Immature natural killer cell (primary cell): ENCODE results near the gene ITPR2. TPM values are rescaled to one million over a fixed set of nuclear protein-coding genes. Genes with fewer than 3 reads are reported as not detected.
A peak's percentile ranks its signal among the peaks of the same experiment; 100 is the strongest.

Experiments
- DNase-seq, 3 donors: peaks; one replicate each; pipeline ENCODE4 v3.0.0; 2022; ENCODE audit warnings: mixed read lengths in 1 of 3
- H3K27ac Mint-ChIP-seq, 6 donors: one replicate each; pipeline ENCODE4 v1.8.0; 2020; ENCODE audit warnings: mixed read lengths in 6 of 6, mild to moderate bottlenecking in 5 of 6, inconsistent platforms in 4 of 6, moderate library complexity in 3 of 6
- H3K27me3 Mint-ChIP-seq, 3 donors: one replicate each; pipeline ENCODE4 v1.8.0; 2020 to 2021; ENCODE audit warnings: low read depth in 3 of 3, mild to moderate bottlenecking in 3 of 3, mixed read lengths in 3 of 3, moderate library complexity in 3 of 3, inconsistent platforms in 1 of 3
- H3K36me3 Mint-ChIP-seq, 3 donors: one replicate each; pipeline ENCODE4 v1.8.0; 2020; ENCODE audit warnings: mixed read lengths in 3 of 3, inconsistent platforms in 2 of 3, mild to moderate bottlenecking in 2 of 3
- H3K4me1 Mint-ChIP-seq, 2 donors: one replicate each; pipeline ENCODE4 v1.8.0; 2020; ENCODE audit warnings: inconsistent platforms in 2 of 2, mild to moderate bottlenecking in 2 of 2, mixed read lengths in 2 of 2, moderate library complexity in 1 of 2
- H3K4me3 Mint-ChIP-seq, 5 donors: one replicate each; pipeline ENCODE4 v1.8.0; 2020; ENCODE audit warnings: mild to moderate bottlenecking in 5 of 5, mixed read lengths in 5 of 5, inconsistent platforms in 3 of 5, moderate library complexity in 3 of 5
- H3K9me3 Mint-ChIP-seq, 6 donors: one replicate each; pipeline ENCODE4 v1.8.0; 2020; ENCODE audit warnings: mild to moderate bottlenecking in 6 of 6, mixed read lengths in 6 of 6, inconsistent platforms in 4 of 6, moderate library complexity in 3 of 6
- polyA plus RNA-seq, 3 donors: library from polyadenylated mRNA; unstranded; fragments of 300-500 nt; fragmentation: Illumina TruSeq; gene quantifications; one replicate each; pipeline ENCODE4 v1.2.3, GENCODE V29; 2021

Gene ITPR2
- polyA plus RNA-seq, 3 donors from 2014 or later, result 7.2 to 23.4 (median 7.4) TPM

- no peaks in the 10 kb centered on the region for H3K9me3 Mint-ChIP-seq
- no peaks in the 10 kb centered on the region for H3K4me1 Mint-ChIP-seq
- H3K4me3 Mint-ChIP-seq, result no peak overlapping the region
- DNase-seq, result no peak
- H3K36me3 Mint-ChIP-seq, result peaks cover 18 to 32% (median 19%) of the 10 kb centered on the region in 3 donors
- peaks cover 0 to 3% (median 0%) of the 10 kb centered on the region in 3 donors for H3K27me3 Mint-ChIP-seq
- H3K27ac Mint-ChIP-seq, result no peak overlapping the region
Measured at GRCh38 chr12:26373606-26374495, 459.1 kb downstream of the ITPR2 start.

DNA sequence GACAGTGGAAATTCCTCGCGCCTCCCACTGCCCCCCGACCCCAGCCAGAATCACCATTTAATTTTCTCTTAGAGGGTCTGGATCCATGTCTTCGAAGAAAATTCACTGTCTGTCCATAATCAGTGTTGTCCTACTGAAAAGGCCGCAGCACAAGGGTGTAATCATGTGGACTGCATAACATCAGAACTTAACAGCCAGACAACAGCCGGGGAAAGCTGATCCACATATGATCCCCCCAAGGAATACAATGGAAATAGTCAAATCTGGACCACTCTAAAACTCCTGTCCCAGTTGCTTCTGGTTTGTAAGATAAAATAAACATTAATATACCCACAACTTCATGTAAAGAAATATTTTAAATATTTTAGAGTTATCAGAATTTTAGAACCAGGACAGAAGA is 460.1 kb downstream of the ITPR2 start:
- Mint-ChIP-seq H3K9me3 (no peaks in the 10 kb centered on the region), H3K27me3 (peaks cover 0 to 3% (median 0%) of the 10 kb centered on the region in 3 donors), H3K27ac (no peak overlapping the region), H3K4me1 (no peaks in the 10 kb centered on the region), H3K4me3 (no peak overlapping the region), H3K36me3 (peaks cover 16 to 34% (median 16%) of the 10 kb centered on the region in 3 donors)
- no peak for DNase-seq

GRCh38 chr12:26370098-26370497 is 462.9 kb downstream of the ITPR2 start:
- DNase-seq, result no peak
- Mint-ChIP-seq H3K27me3 (peaks cover 0 to 2% (median 0%) of the 10 kb centered on the region in 3 donors), H3K27ac (no peak overlapping the region), H3K4me1 (no peaks in the 10 kb centered on the region), H3K36me3 (peaks cover 12 to 34% (median 16%) of the 10 kb centered on the region in 3 donors), H3K9me3 (no peaks in the 10 kb centered on the region), H3K4me3 (no peak overlapping the region)

DNA sequence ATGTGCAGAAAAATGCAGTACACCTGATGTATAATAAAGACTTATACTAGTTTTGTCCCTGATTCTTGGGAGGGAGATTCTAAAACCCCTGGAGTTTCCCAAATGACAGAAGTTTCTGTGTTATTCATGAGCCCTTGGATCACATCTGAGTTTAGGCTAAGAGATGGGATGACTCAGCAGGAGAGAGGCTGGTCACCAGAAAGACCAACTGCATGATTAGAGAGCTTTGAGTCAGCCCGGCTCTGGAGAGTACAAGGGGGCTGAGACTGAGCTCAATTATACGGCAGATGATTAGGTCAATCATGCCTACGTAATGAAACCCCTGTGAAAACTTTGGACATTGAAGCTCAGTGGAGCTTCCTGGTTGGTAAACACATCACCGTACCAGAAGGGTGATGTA is 463.4 kb downstream of the ITPR2 start:
- no peak overlapping the region for H3K4me3 Mint-ChIP-seq
- no peaks in the 10 kb centered on the region for H3K27me3 Mint-ChIP-seq
- H3K27ac Mint-ChIP-seq, result no peak overlapping the region
- no peaks in the 10 kb centered on the region for H3K9me3 Mint-ChIP-seq
- no peaks in the 10 kb centered on the region for H3K4me1 Mint-ChIP-seq
- DNase-seq, result no peak
- H3K36me3 Mint-ChIP-seq, result peaks cover 9 to 34% (median 16%) of the 10 kb centered on the region in 3 donors

DNA sequence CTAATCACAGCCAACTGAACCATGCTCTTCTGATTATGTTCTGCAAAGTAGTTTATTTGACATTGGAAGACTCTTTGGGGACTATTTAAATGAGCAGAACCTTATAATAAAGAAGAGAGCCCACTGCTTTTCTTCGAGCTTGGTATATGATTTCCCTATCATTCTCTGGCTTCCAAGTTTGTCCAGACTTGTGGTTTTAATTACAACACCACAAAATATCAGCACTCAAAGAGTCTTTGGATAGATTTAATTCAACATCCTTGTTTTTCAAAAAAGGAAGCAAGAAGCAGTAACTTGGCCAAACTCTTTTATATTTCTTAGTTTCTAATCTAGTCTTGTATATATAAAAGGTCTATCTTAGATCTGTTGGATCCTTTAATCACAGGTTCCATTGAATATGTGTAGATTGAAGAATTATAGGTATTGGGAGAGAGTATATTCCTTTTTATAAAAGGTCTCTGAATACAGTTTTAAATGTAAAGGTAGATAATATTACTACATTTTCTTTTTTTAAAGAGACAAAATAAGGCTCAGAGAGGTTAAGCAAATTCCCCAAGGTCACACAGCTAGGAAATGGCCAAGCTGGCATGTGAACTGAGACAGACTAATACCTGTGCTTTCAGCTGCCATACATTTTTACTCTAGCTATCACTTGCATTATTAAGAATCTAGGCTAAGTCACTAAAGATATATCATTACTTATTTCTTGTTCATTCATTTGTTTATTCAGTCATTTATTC is 464.8 kb downstream of the ITPR2 start:
- Mint-ChIP-seq H3K27ac (no peak overlapping the region), H3K36me3 (peaks cover 9 to 34% (median 16%) of the 10 kb centered on the region in 3 donors), H3K4me3 (no peak overlapping the region), H3K27me3 (no peaks in the 10 kb centered on the region), H3K4me1 (no peaks in the 10 kb centered on the region), H3K9me3 (no peaks in the 10 kb centered on the region)
- DNase-seq, result no peak

DNA sequence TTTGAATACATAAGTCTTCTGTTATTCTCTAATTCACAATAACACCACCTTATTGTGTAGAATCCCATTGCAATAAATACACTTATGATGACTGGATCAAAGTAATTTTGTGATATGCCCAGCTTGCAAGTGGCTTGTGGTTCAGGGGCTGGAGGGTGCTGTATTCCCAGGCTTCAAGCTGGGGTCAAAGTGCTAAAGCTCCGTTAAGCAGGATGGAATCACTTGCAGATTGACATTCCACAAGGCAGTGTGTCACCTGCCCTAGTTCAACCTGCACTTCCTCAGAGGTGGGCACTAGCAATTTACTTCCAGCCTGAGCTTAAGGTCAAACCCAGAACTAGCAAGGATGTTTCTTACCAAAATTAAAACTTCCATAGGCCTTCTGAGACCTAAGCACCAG is 471.0 kb downstream of the ITPR2 start:
- Mint-ChIP-seq H3K27ac (no peak overlapping the region), H3K9me3 (no peaks in the 10 kb centered on the region), H3K4me3 (no peak overlapping the region), H3K36me3 (peaks cover 4 to 24% (median 12%) of the 10 kb centered on the region in 3 donors), H3K4me1 (no peaks in the 10 kb centered on the region), H3K27me3 (no peaks in the 10 kb centered on the region)
- DNase-seq, result no peak

- H3K27ac Mint-ChIP-seq, result no peak overlapping the region
- DNase-seq, result no peak
- no peaks in the 10 kb centered on the region for H3K9me3 Mint-ChIP-seq
- H3K27me3 Mint-ChIP-seq, result no peaks in the 10 kb centered on the region
- no peaks in the 10 kb centered on the region for H3K4me1 Mint-ChIP-seq
- H3K4me3 Mint-ChIP-seq, result no peak overlapping the region
- peaks cover 0 to 20% (median 13%) of the 10 kb centered on the region in 3 donors for H3K36me3 Mint-ChIP-seq
Measured at GRCh38 chr12:26360062-26360461, 472.9 kb downstream of the ITPR2 start.

GRCh38 chr12:26359576-26359975 is 473.4 kb downstream of the ITPR2 start:
- no peaks in the 10 kb centered on the region for H3K9me3 Mint-ChIP-seq
- no peaks in the 10 kb centered on the region for H3K27me3 Mint-ChIP-seq
- H3K36me3 Mint-ChIP-seq, result peaks cover 0 to 20% (median 13%) of the 10 kb centered on the region in 3 donors
- H3K4me3 Mint-ChIP-seq, result no peak overlapping the region
- DNase-seq, result no peak
- H3K27ac Mint-ChIP-seq, result no peak overlapping the region
- H3K4me1 Mint-ChIP-seq, result no peaks in the 10 kb centered on the region

DNA sequence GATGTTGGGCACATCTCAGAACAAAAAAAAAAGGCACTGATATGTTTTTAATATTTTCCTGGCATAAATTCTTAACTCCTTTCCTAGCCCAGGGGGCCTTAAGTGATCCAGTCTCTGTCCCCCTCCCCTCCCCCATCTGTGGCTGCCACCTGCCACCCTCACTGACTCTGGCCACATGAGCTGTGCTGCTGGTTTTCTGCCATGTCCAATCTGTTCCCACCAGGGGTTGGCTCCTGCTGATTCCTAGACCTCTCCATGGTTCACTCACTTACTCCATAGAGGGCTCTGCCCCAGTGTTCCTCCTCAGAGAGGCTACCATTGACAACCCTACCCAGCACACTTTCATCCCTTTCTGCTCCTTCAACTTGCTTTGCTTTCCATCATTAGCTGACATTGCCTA is 474.3 kb downstream of the ITPR2 start:
- Mint-ChIP-seq H3K36me3 (peaks cover 3 to 16% (median 16%) of the 10 kb centered on the region in 3 donors), H3K4me3 (no peak overlapping the region), H3K27ac (no peak overlapping the region), H3K9me3 (no peaks in the 10 kb centered on the region), H3K4me1 (no peaks in the 10 kb centered on the region), H3K27me3 (no peaks in the 10 kb centered on the region)
- no peak for DNase-seq

DNA sequence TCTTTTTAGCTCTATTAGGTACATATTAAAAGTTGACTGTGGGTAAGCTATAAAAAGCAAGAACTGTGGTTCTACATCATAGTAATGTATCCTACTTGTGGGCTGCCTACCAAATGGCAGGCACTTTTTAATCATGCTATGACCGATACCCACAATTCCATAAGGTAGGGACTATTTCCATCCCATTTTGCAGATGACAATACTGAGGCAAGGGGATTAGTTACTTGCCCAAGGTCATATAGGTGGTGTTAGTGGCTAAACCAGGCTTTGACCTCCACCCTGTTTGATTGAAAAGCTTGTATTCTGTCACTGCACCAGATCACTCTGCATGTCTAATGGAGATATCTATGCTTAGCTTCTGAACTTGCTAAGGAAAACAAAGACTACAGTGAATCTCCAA is 485.7 kb downstream of the ITPR2 start:
- DNase-seq, result no peak
- peaks cover 7 to 20% of the 10 kb centered on the region in 2 donors for H3K4me1 Mint-ChIP-seq
- peaks cover 2 to 10% (median 6%) of the 10 kb centered on the region in 3 donors for H3K36me3 Mint-ChIP-seq
- no peak overlapping the region for H3K4me3 Mint-ChIP-seq
- H3K27me3 Mint-ChIP-seq, result peaks cover 0 to 2% (median 0%) of the 10 kb centered on the region in 3 donors
- H3K27ac Mint-ChIP-seq, result no peak overlapping the region
- H3K9me3 Mint-ChIP-seq, result peaks cover 0 to 5% (median 0%) of the 10 kb centered on the region in 6 donors

- Mint-ChIP-seq H3K4me1 (peaks cover 7 to 20% of the 10 kb centered on the region in 2 donors), H3K9me3 (peaks cover 0 to 5% (median 0%) of the 10 kb centered on the region in 6 donors), H3K4me3 (no peak overlapping the region), H3K36me3 (peaks cover 0 to 10% (median 6%) of the 10 kb centered on the region in 3 donors), H3K27me3 (peaks cover 0 to 2% (median 2%) of the 10 kb centered on the region in 3 donors), H3K27ac (peak overlapping the region in 1 of 6 donors; percentile 17)
- no peak for DNase-seq
Measured at GRCh38 chr12:26346736-26347135, 486.3 kb downstream of the ITPR2 start.

DNA sequence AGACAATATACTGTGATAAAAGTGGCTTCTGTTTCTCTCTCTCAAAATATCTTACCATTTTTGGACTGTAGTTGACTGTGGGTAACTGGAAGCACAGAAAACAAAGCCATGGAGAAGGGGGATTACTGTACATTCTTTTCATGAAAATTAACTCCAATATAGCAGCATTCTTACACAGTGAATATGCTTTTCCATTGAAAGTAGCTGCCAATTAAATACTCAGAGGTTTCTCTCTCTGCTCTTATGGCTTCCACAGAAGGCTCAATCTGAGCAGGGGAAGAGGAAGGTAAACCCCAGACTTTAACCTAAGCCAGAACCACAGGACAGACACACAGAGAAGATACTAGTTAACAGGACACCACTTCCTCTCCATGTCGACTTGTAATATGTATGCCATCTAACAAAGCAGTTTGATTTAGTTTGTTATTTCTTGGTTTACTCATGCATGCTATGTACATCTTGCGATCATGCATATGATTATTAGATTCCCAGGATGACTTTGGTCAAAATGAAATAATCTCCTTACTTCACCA is 487.5 kb downstream of the ITPR2 start:
- H3K36me3 Mint-ChIP-seq, result peaks cover 7 to 13% (median 12%) of the 10 kb centered on the region in 3 donors
- DNase-seq, result no peak
- no peaks in the 10 kb centered on the region for H3K9me3 Mint-ChIP-seq
- H3K27me3 Mint-ChIP-seq, result peaks cover 0 to 2% (median 1%) of the 10 kb centered on the region in 3 donors
- no peak overlapping the region for H3K4me3 Mint-ChIP-seq
- peaks cover 9 to 29% of the 10 kb centered on the region in 2 donors for H3K4me1 Mint-ChIP-seq
- no peak overlapping the region for H3K27ac Mint-ChIP-seq

- H3K27ac Mint-ChIP-seq, result peak overlapping the region in 1 of 6 donors; percentile 23
- no peaks in the 10 kb centered on the region for H3K9me3 Mint-ChIP-seq
- peaks cover 0 to 2% (median 0%) of the 10 kb centered on the region in 3 donors for H3K27me3 Mint-ChIP-seq
- peaks cover 7 to 24% of the 10 kb centered on the region in 2 donors for H3K4me1 Mint-ChIP-seq
- peaks cover 34 to 47% (median 40%) of the 10 kb centered on the region in 3 donors for H3K36me3 Mint-ChIP-seq
- no peak overlapping the region for H3K4me3 Mint-ChIP-seq
- no peak for DNase-seq
Measured at GRCh38 chr12:26341491-26341890, 491.5 kb downstream of the ITPR2 start.

- Mint-ChIP-seq H3K27ac (no peak overlapping the region), H3K36me3 (peaks cover 39 to 53% (median 41%) of the 10 kb centered on the region in 3 donors), H3K27me3 (peaks cover 0 to 2% (median 0%) of the 10 kb centered on the region in 3 donors), H3K4me3 (no peak overlapping the region), H3K9me3 (no peaks in the 10 kb centered on the region), H3K4me1 (peaks cover 4 to 17% of the 10 kb centered on the region in 2 donors)
- no peak for DNase-seq
Measured at GRCh38 chr12:26340649-26341048, 492.3 kb downstream of the ITPR2 start.
